Measurements from ENCODE around the gene KCNIP4.
"Not testable (repeated sequence)": the region's sequence is repeated elsewhere in the genome, so short reads cannot be mapped to it uniquely, and the experiment has no call there.

KCNIP4 gene

GRCh38 chr4:21374641-21375368 is 573.8 kb downstream of the KCNIP4 start:
- DNase-seq (ENCODE audit: low read depth, low spot score) = no peak

GRCh38 chr4:21367567-21367966 is 581.0 kb downstream of the KCNIP4 start:
- DNase-seq (ENCODE audit: low read depth, low spot score) = no peak

- DNase-seq (ENCODE audit: low read depth, low spot score) = no peak
Measured at GRCh38 chr4:21366840-21367239, 581.7 kb downstream of the KCNIP4 start.

GRCh38 chr4:21366312-21366711 is 582.3 kb downstream of the KCNIP4 start:
- no peak for DNase-seq (ENCODE audit: low read depth, low spot score)

GRCh38 chr4:21363701-21364100 is 584.9 kb downstream of the KCNIP4 start:
- DNase-seq (ENCODE audit: low read depth, low spot score) = no peak

- DNase-seq (ENCODE audit: low read depth, low spot score) = not testable (repeated sequence)
Measured at GRCh38 chr4:21352354-21352753, 596.2 kb downstream of the KCNIP4 start.

- no peak for DNase-seq (ENCODE audit: low read depth, low spot score)
Measured at GRCh38 chr4:21347142-21347541, 601.4 kb downstream of the KCNIP4 start.

GRCh38 chr4:21327976-21328700 is 620.4 kb downstream of the KCNIP4 start:
- no peak for DNase-seq (ENCODE audit: low read depth, low spot score)

GRCh38 chr4:21320034-21320433 is 628.5 kb downstream of the KCNIP4 start:
- no peak for DNase-seq (ENCODE audit: low read depth, low spot score)

GRCh38 chr4:21307709-21308108 is 640.9 kb downstream of the KCNIP4 start:
- DNase-seq (ENCODE audit: low read depth, low spot score) = no peak

GRCh38 chr4:21304540-21304887 is 644.1 kb downstream of the KCNIP4 start:
- no peak for DNase-seq (ENCODE audit: low read depth, low spot score)

- DNase-seq (ENCODE audit: low read depth, low spot score) = no peak
Measured at GRCh38 chr4:21290562-21290961, 658.0 kb downstream of the KCNIP4 start.

- no peak for DNase-seq (ENCODE audit: low read depth, low spot score)
Measured at GRCh38 chr4:21276046-21276445, 672.5 kb downstream of the KCNIP4 start.

GRCh38 chr4:21271439-21272052 is 677.0 kb downstream of the KCNIP4 start:
- DNase-seq (ENCODE audit: low read depth, low spot score) = no peak

- DNase-seq (ENCODE audit: low read depth, low spot score) = no peak
Measured at GRCh38 chr4:21248331-21248730, 700.2 kb downstream of the KCNIP4 start.

GRCh38 chr4:21242163-21242562 is 706.4 kb downstream of the KCNIP4 start:
- no peak for DNase-seq (ENCODE audit: low read depth, low spot score)

GRCh38 chr4:21226637-21227538 is 721.7 kb downstream of the KCNIP4 start:
- no peak for DNase-seq (ENCODE audit: low read depth, low spot score)

- no peak for DNase-seq (ENCODE audit: low read depth, low spot score)
Measured at GRCh38 chr4:21211846-21212245, 736.7 kb downstream of the KCNIP4 start.

- no peak for DNase-seq (ENCODE audit: low read depth, low spot score)
Measured at GRCh38 chr4:21209860-21210259, 738.7 kb downstream of the KCNIP4 start.

GRCh38 chr4:21205821-21206531 is 742.6 kb downstream of the KCNIP4 start:
- no peak for DNase-seq (ENCODE audit: low read depth, low spot score)

- no peak for DNase-seq (ENCODE audit: low read depth, low spot score)
Measured at GRCh38 chr4:21203416-21203815, 745.2 kb downstream of the KCNIP4 start.
